Measurements from ENCODE around the gene C3orf52.

DNA sequence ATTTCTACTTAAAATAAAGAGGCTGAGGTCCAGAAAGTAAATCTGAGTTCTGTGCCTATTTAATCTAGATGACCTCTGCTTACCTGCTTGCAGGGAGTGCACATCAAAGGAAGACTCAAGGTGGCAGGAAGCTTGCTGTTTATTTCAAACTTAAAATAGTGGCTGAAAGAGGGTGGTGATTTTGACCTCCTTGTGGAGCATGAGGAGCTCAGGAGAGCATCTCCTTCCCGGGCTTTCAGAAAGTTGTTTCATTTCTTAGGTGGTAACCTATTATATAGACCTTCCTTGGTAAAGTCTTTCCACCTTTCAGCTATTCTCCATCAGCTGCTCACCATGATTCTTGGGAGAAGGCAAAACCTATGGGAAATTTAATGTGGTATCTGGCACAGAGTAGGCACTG, 46.4 kb downstream of the C3orf52 start:
- TF ChIP-seq POLR2A (IDR thresholded peaks at IDR 0.05) = no peak
- TF ChIP-seq, protein P1, sequence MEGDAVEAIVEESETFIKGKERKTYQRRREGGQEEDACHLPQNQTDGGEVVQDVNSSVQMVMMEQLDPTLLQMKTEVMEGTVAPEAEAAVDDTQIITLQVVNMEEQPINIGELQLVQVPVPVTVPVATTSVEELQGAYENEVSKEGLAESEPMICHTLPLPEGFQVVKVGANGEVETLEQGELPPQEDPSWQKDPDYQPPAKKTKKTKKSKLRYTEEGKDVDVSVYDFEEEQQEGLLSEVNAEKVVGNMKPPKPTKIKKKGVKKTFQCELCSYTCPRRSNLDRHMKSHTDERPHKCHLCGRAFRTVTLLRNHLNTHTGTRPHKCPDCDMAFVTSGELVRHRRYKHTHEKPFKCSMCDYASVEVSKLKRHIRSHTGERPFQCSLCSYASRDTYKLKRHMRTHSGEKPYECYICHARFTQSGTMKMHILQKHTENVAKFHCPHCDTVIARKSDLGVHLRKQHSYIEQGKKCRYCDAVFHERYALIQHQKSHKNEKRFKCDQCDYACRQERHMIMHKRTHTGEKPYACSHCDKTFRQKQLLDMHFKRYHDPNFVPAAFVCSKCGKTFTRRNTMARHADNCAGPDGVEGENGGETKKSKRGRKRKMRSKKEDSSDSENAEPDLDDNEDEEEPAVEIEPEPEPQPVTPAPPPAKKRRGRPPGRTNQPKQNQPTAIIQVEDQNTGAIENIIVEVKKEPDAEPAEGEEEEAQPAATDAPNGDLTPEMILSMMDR (IDR thresholded peaks at IDR 0.05) = no peak

All from lower leg skin (tissue), 3 donors.